Endothelial cell of umbilical vein (primary cell): ENCODE data around the gene USP49. TPM values are rescaled to one million over a fixed set of nuclear protein-coding genes. Genes with fewer than 3 reads are reported as not detected.

ENCODE experiments used
- BruUV-seq: library from RNA; stranded (reverse); fragments of 400-500 nt; replicated peaks from 2 replicates; lab custom pipeline; 2021; lab: Mats Ljungman, UMichigan
- CTCF ChIA-PET: fragments of 300-600, 350-600 bp; sonication (Branson Sonifier 250); formaldehyde crosslinking; loops from one replicate; lab custom pipeline; 2021; ENCODE audit warnings: antibody characterized with exemption, inconsistent platforms; lab: Charles Lee
- POLR2A ChIA-PET: fragments of 300-600, 350-600 bp; sonication (Branson Sonifier 250); formaldehyde crosslinking; loops from one replicate; lab custom pipeline; 2021; ENCODE audit warnings: antibody characterized with exemption, inconsistent platforms; lab: Charles Lee
- DNase-seq: peaks from one replicate; pipeline ENCODE4 v3.0.0-alpha.2; 2011; ENCODE audit warnings: low read depth, low spot score
- FAIRE-seq: peaks from 2 replicates; lab custom pipeline; 2011; peaks lifted over from hg19 to GRCh38; lab: Jason Lieb, UNC
- H2AFZ ChIP-seq: 2 replicates; pipeline ENCODE4 v1.6.0; 2012; ENCODE audit warnings: low read depth, low read length, control low read depth, inconsistent platforms
- H3K27ac ChIP-seq: 2 replicates; pipeline ENCODE4 v1.5.1; 2011; ENCODE audit warnings: low read depth, mild to moderate bottlenecking, control low read depth, low read length, moderate library complexity; ENCODE audit not compliant: insufficient read depth
- H3K27me3 ChIP-seq, 2 experiments: 2 replicates each; pipeline versions ENCODE4 v1.6.0 to v1.6.1; 2011; ENCODE audit warnings: low read length in 2 of 2, mixed read lengths in 1 of 2; ENCODE audit not compliant: control insufficient read depth in 2 of 2, insufficient read depth in 2 of 2
- H3K36me3 ChIP-seq, 2 experiments: 2 replicates in 1 of 2; 3 replicates in 1 of 2; pipeline ENCODE4 v1.5.1; 2011; ENCODE audit warnings: low read length in 2 of 2, mild to moderate bottlenecking in 1 of 2, moderate library complexity in 1 of 2; ENCODE audit not compliant: control insufficient read depth in 2 of 2, insufficient read depth in 2 of 2; ENCODE audit errors: extremely low read depth in 1 of 2
- H3K4me1 ChIP-seq: 3 replicates; pipeline ENCODE4 v1.5.1; 2011; ENCODE audit warnings: mild to moderate bottlenecking, low read length; ENCODE audit not compliant: control insufficient read depth, insufficient read depth; ENCODE audit errors: extremely low read depth
- H3K4me2 ChIP-seq: 2 replicates; pipeline ENCODE4 v1.6.1; 2011; ENCODE audit warnings: low read length, control low read depth, mixed read lengths; ENCODE audit not compliant: insufficient read depth
- H3K4me3 ChIP-seq, 3 experiments: fragments of 200-600 bp in 1 of 3; sonication (generic), shearing (Covaris generic) in 1 of 3; replicated peaks in 1 of 3; 2 replicates each; pipeline ENCODE4 v1.5.1; 2011 to 2016; ENCODE audit warnings: control low read depth in 3 of 3, low read length in 3 of 3, mild to moderate bottlenecking in 2 of 3, inconsistent platforms in 1 of 3, low read depth in 1 of 3, moderate library complexity in 1 of 3; ENCODE audit not compliant: insufficient read depth in 1 of 3
- H3K79me2 ChIP-seq: 2 replicates; pipeline ENCODE4 v1.6.0; 2012; ENCODE audit warnings: low read length, inconsistent platforms; ENCODE audit not compliant: control insufficient read depth, insufficient read depth
- H3K9ac ChIP-seq: replicated peaks from 2 replicates; pipeline ENCODE3; 2011; ENCODE audit warnings: low read length, control low read depth; ENCODE audit not compliant: insufficient read depth; ENCODE audit errors: extremely low read depth
- H3K9me1 ChIP-seq: replicated peaks from 3 replicates; pipeline ENCODE4 v1.6.0; 2011; ENCODE audit warnings: mild to moderate bottlenecking, low read length; ENCODE audit not compliant: control insufficient read depth, insufficient read depth; ENCODE audit errors: extremely low read depth
- H3K9me3 ChIP-seq: replicated peaks from 2 replicates; pipeline ENCODE4 v1.5.1; 2012; ENCODE audit warnings: low read length, inconsistent platforms; ENCODE audit not compliant: control insufficient read depth, insufficient read depth
- H4K20me1 ChIP-seq: replicated peaks from 2 replicates; pipeline ENCODE3; 2011; ENCODE audit warnings: mild to moderate bottlenecking, low read length; ENCODE audit not compliant: control insufficient read depth, insufficient read depth; ENCODE audit errors: extremely low read depth
- CTCF ChIP-seq, 2 donors: IDR thresholded peaks; 1 replicate in 1 of 2; 2 replicates in 1 of 2; pipeline ENCODE4 v1.5.1; 2011; ENCODE audit warnings: low read length in 2 of 2, mild to moderate bottlenecking in 2 of 2, moderate library complexity in 2 of 2, control low read depth in 1 of 2, inconsistent platforms in 1 of 2, low read depth in 1 of 2; ENCODE audit not compliant: insufficient read depth in 1 of 2; ENCODE audit errors: extremely low read depth in 1 of 2
- EZH2 ChIP-seq: IDR thresholded peaks from 2 replicates; pipeline ENCODE4 v1.6.1; 2012; ENCODE audit warnings: borderline replicate concordance, low read depth, mild to moderate bottlenecking, moderate library complexity, low read length, inconsistent platforms; ENCODE audit not compliant: severe bottlenecking
- FOS ChIP-seq: IDR thresholded peaks from 2 replicates; pipeline ENCODE4 v1.6.1; 2011; ENCODE audit warnings: mild to moderate bottlenecking, low read length, moderate library complexity, borderline replicate concordance; ENCODE audit not compliant: insufficient read depth
- GATA2 ChIP-seq: IDR thresholded peaks from 2 replicates; pipeline ENCODE4 v1.7.0; 2011; ENCODE audit warnings: low read depth, mild to moderate bottlenecking, moderate library complexity, mixed read lengths, low read length; ENCODE audit not compliant: insufficient read length, insufficient read depth
- JUN ChIP-seq: IDR thresholded peaks from 2 replicates; pipeline ENCODE4 v1.6.1; 2011; ENCODE audit warnings: borderline replicate concordance, low read depth; ENCODE audit not compliant: insufficient read length, insufficient read depth
- MAX ChIP-seq: IDR thresholded peaks from 2 replicates; pipeline ENCODE4 v1.6.1; 2011; ENCODE audit not compliant: insufficient read depth, insufficient read length
- MYC ChIP-seq: IDR thresholded peaks from one replicate; pipeline ENCODE4 v1.6.1; 2011; ENCODE audit warnings: mild to moderate bottlenecking, low read depth, low read length
- POLR2A ChIP-seq: IDR thresholded peaks from 2 replicates; pipeline ENCODE4 v1.6.1; 2012; ENCODE audit warnings: low read depth, mild to moderate bottlenecking, control low read depth, low read length
- POLR2AphosphoS5 ChIP-seq: IDR thresholded peaks from 2 replicates; pipeline ENCODE4 v1.6.1; 2012; ENCODE audit warnings: low read depth, mild to moderate bottlenecking, control low read depth, low read length, moderate library complexity; ENCODE audit not compliant: insufficient read depth
- dilution Hi-C: fragments of 300-500 bp; cut with MboI; formaldehyde crosslinking; loops from one replicate; pipeline ENCODE4 v1.15.0; 2019; ENCODE audit warnings: low sequenced_read_pairs; ENCODE audit not compliant: extremely low pct_ligation_motif_present
- intact Hi-C: fragments of 100-400 bp; cut with micrococcal nuclease; formaldehyde crosslinking; loops from one replicate; pipeline ENCODE4 v1.10.0; 2022
- polyA plus RNA-seq, 4 experiments: library from polyadenylated mRNA; depleted of rRNA in 3 of 4; stranded (reverse) in 3 of 4; unstranded in 1 of 4; fragments of >200 nt; gene quantifications; 2 replicates each; pipeline versions ENCODE4 v1.2.1 to v1.2.3, GENCODE V29; 2011 to 2012; ENCODE audit warnings: missing spikeins in 1 of 4
- total RNA-seq: library from RNA; stranded (reverse); gene quantifications from 2 replicates; pipeline ENCODE4 v1.2.3, GENCODE V29; 2021

Gene USP49
- total and polyA plus RNA-seq, 2 donors (not counting 3 experiments of a cell fraction or from before 2014, with no cell fraction given), result 2.4 to 4.1 TPM

- Histone ChIP-seq H3K4me2 (no peak overlapping the region), H3K27ac (no peak overlapping the region), H3K9me1 (no peaks in the 10 kb centered on the region), H3K9me3 (no peaks in the 10 kb centered on the region), H2AFZ (no peak overlapping the region), H4K20me1 (no peaks in the 10 kb centered on the region), H3K4me3 (no peak overlapping the region), H3K27me3 (no peaks in the 10 kb centered on the region), H3K36me3 (peaks cover 5 to 6% of the 10 kb centered on the region in 2 experiments), H3K9ac (no peak overlapping the region), H3K79me2 (peaks cover 17% of the 10 kb centered on the region), H3K4me1 (peaks cover 20% of the 10 kb centered on the region)
- dilution Hi-C loops, result no loop called here
- intact Hi-C loops, result no loop called here
- ChIA-PET CTCF (interaction anchor here (0.6 to 4.5 kb wide), 9 partner anchors 12 to 417 kb away, joined by 3 to 78 read pairs (median 6); partner anchors contain the start of genes BYSL and MED20), POLR2A (interaction anchor here (0.6 kb wide), 1 partner anchor 997 kb away, joined by 5 read pairs; the partner anchor contains the start of gene BICRAL)
- DNase-seq, result no peak
- FAIRE-seq, result no peak
- no TSS peak for BruUV-seq
- no peak for TF ChIP-seq EZH2
- no peak for TF ChIP-seq JUN
- no peak for TF ChIP-seq MAX
- TF ChIP-seq CTCF (IDR thresholded peaks at IDR 0.05; ENCODE audit: extremely low read depth in 1 of 2, insufficient read depth in 1 of 2, low read depth in 1 of 2, low read length in 2 of 2), result no peak
- TF ChIP-seq GATA2, result no peak
- TF ChIP-seq MYC, result no peak
- TF ChIP-seq POLR2A, result no peak
- no peak for TF ChIP-seq FOS
- TF ChIP-seq POLR2AphosphoS5, result no peak
Measured at GRCh38 chr6:41785254-41785653, 109.9 kb downstream of the USP49 start.
